ENCODE data around the gene HNRNPF. TPM values are rescaled to one million over a fixed set of nuclear protein-coding genes. Genes with fewer than 3 reads are reported as not detected.
A peak's percentile ranks its signal among the peaks of the same experiment; 100 is the strongest.
"Not testable (repeated sequence)": the region's sequence is repeated elsewhere in the genome, so short reads cannot be mapped to it uniquely, and the experiment has no call there.

Gene HNRNPF, protein sequence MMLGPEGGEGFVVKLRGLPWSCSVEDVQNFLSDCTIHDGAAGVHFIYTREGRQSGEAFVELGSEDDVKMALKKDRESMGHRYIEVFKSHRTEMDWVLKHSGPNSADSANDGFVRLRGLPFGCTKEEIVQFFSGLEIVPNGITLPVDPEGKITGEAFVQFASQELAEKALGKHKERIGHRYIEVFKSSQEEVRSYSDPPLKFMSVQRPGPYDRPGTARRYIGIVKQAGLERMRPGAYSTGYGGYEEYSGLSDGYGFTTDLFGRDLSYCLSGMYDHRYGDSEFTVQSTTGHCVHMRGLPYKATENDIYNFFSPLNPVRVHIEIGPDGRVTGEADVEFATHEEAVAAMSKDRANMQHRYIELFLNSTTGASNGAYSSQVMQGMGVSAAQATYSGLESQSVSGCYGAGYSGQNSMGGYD
- total RNA-seq: 503 and 520 TPM in 2 replicates

- DNase-seq (ENCODE audit: low spot score): peak; percentile 94
- Mint-ChIP-seq H3K4me3 (ENCODE audit: low read depth) (peak within 1 kb of the TSS; percentile 95), H3K9me3 (no peaks in the 10 kb centered on the region), H3K4me1 (ENCODE audit: low read depth) (peaks cover 25% of the 10 kb centered on the region), H3K27ac (peak within 1 kb of the TSS; percentile 99), H3K27me3 (ENCODE audit: low read depth) (no peaks in the 10 kb centered on the region), H3K36me3 (ENCODE audit: low read depth) (peaks cover 46% of the 10 kb centered on the region)
- intact Hi-C loops (cut with micrococcal nuclease): loop anchor here (1.0 to 10.0 kb wide), 7 partner anchors 11 to 771 kb away; partner anchors contain the start of genes CSGALNACT2 and ZNF33B
These were observed at the start of gene HNRNPF for GRCh38 chr10:43408710-43409384. Gene HNRNPF (minus strand): TSS chr10:43409186. CDS start chr10:43387884, 21,302 bp downstream.

DNA sequence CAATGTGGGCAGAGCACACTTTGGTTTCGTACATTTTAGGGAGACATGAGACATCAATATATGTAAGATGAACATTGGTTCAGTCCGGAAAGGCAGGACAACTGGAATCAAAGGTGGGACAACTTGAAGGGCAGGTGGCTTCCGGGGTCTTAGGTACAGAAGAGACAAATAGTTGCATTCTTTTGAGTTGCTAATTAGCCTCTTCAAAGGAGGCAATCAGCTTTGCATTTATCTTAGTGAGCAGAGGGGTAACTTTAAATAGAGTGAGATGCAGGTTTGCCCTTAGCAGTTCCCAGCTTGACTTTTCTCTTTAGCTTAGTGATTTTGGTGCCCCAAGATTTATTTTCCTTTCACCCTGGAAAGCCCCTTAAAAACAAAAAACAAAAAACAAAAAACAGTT is 49.2 kb upstream of the HNRNPF start:
- DNase-seq (ENCODE audit: low spot score): no peak
- H3K27ac Mint-ChIP-seq: no peak overlapping the region
- peaks cover 29% of the 10 kb centered on the region for H3K4me1 Mint-ChIP-seq (ENCODE audit: low read depth)
- H3K4me3 Mint-ChIP-seq (ENCODE audit: low read depth): no peak overlapping the region
- H3K27me3 Mint-ChIP-seq (ENCODE audit: low read depth): no peaks in the 10 kb centered on the region
- intact Hi-C loops (cut with micrococcal nuclease): no loop called here
- no peaks in the 10 kb centered on the region for H3K9me3 Mint-ChIP-seq
- peaks cover 7% of the 10 kb centered on the region for H3K36me3 Mint-ChIP-seq (ENCODE audit: low read depth)

DNA sequence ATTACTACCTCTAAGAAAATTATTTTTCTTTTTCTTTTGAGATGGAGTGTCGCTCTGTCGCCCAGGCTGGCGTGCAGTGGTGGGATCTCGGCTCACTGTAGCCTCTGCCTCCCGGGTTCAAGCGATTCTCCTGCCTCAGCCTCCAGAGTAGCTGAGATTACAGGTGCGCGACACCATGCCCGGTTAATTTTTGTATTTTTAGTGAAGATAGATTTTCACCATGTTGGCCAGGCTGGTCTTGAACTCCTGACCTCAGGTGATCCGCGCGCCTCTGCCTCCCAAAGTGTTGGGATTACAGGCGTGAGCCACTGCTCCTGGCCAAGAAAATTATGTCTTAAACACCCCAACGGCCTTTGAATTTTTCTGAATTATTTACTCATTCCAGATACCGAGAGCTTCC is 47.6 kb upstream of the HNRNPF start:
- DNase-seq (ENCODE audit: low spot score); intact Hi-C loops (cut with micrococcal nuclease); H3K9me3 Mint-ChIP-seq; H3K36me3 Mint-ChIP-seq (ENCODE audit: low read depth); H3K27me3 Mint-ChIP-seq (ENCODE audit: low read depth): not testable (repeated sequence)
- peaks cover 41% of the 10 kb centered on the region for H3K4me1 Mint-ChIP-seq (ENCODE audit: low read depth)
- H3K4me3 Mint-ChIP-seq (ENCODE audit: low read depth): peak overlapping the region; percentile 5
- H3K27ac Mint-ChIP-seq: peak overlapping the region; percentile 100

DNA sequence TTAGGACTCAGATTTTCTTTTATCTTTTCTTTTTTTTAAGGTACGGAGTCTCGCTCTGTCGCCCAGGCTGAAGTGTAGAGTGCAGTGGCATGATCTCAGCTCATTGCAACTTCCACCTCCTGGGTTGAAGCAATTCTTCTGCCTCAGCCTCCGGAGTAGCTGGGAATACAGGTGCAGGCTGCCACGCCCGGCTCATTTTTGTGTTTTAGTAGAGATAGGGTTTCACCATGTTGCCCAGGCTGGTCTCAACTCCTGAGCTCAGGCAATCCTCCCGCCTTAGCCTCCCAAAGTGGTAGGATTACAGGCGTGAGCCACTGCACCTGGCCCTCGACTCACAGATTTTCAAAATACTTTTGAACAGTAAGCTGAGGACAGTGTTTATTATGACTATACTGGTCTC is 45.0 kb upstream of the HNRNPF start:
- intact Hi-C loops (cut with micrococcal nuclease); DNase-seq (ENCODE audit: low spot score); H3K9me3 Mint-ChIP-seq; H3K36me3 Mint-ChIP-seq (ENCODE audit: low read depth); H3K27me3 Mint-ChIP-seq (ENCODE audit: low read depth): not testable (repeated sequence)
- Mint-ChIP-seq H3K27ac (peak overlapping the region; percentile 100), H3K4me3 (ENCODE audit: low read depth) (peak overlapping the region; percentile 99), H3K4me1 (ENCODE audit: low read depth) (peaks cover 40% of the 10 kb centered on the region)

DNA sequence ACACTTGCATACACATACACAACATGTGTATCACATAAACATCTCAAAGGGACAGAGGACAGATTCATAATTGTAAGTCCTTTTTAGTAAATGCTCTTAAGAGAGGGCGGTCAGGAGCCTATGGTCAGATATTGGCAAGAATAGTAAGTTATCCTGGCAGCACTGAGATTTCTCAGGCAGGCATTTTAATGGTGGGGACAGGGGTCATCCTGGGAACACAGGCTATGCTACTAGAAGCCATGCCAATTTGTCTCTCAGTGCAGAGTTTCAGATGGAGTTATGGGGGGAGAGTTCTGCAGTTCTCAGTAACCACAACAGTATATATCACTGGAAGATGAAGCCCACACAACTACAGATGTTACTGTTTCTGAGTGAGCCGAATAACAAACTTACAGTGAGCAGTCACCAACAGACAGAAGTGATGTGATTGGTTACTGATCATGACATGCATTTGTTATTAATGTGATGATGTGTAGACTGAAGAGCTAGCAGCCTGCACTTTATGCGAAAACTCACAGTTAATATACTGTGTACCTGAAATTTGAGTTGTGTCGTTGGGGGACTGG is 44.4 kb upstream of the HNRNPF start:
- intact Hi-C loops (cut with micrococcal nuclease): no loop called here
- H3K4me1 Mint-ChIP-seq (ENCODE audit: low read depth): peaks cover 38% of the 10 kb centered on the region
- peak overlapping the region; percentile 91 for H3K27ac Mint-ChIP-seq
- H3K4me3 Mint-ChIP-seq (ENCODE audit: low read depth): peak overlapping the region; percentile 75
- H3K9me3 Mint-ChIP-seq: no peaks in the 10 kb centered on the region
- H3K27me3 Mint-ChIP-seq (ENCODE audit: low read depth): no peaks in the 10 kb centered on the region
- H3K36me3 Mint-ChIP-seq (ENCODE audit: low read depth): peaks cover 7% of the 10 kb centered on the region
- DNase-seq (ENCODE audit: low spot score): no peak

DNA sequence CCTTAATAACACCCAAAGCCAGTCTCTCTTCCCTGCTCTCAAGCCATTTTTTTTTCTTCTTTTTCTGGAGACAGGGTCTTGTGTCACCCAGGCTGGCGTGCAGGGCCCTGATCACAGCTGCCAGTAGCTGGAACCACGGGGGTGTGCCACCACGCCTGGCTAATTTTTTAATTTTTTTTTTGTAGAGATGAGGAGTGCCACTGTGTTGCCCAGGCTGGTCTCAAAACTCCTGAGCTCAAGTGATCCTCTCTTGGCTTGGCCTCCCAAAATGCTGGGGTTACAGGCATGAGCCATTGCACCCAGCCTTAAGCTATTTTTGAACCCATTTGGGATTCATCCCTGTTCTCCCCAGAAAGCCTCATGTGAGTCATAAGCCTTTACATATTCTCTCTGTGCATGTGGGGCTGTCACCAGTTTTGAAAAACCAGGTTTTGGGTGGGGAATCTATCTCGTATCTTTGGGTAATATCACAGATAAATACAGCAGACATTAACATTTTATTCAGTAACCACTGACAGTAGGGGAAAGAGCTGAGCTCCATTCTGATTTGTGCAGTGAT is 43.4 kb upstream of the HNRNPF start:
- H3K4me1 Mint-ChIP-seq (ENCODE audit: low read depth): peaks cover 36% of the 10 kb centered on the region
- no peak for DNase-seq (ENCODE audit: low spot score)
- intact Hi-C loops (cut with micrococcal nuclease): no loop called here
- H3K27ac Mint-ChIP-seq: peak overlapping the region; percentile 91
- no peaks in the 10 kb centered on the region for H3K9me3 Mint-ChIP-seq
- peak overlapping the region; percentile 67 for H3K4me3 Mint-ChIP-seq (ENCODE audit: low read depth)
- no peaks in the 10 kb centered on the region for H3K27me3 Mint-ChIP-seq (ENCODE audit: low read depth)
- peaks cover 10% of the 10 kb centered on the region for H3K36me3 Mint-ChIP-seq (ENCODE audit: low read depth)

DNA sequence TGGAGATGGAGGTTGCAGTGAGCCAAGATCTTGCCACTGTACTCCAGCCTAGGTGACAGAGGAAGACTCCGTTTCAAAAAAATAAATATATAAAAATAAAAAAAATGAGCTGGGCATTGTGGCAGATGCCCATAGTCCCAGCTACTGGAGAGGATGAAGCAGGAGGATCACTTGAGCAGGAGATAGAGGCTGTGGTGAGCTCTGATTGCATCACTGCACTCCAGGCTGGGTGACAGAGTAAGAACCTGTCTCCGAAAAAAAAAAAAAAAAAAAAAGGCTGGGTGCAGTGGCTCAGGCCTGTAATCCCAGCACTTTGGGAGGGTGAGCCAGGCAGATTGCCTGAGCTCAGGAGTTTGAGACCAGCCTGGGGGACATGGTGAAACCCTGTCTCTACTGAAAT is 39.8 kb upstream of the HNRNPF start:
- peaks cover 9% of the 10 kb centered on the region for H3K9me3 Mint-ChIP-seq
- peaks cover 22% of the 10 kb centered on the region for H3K36me3 Mint-ChIP-seq (ENCODE audit: low read depth)
- no peak overlapping the region for H3K4me3 Mint-ChIP-seq (ENCODE audit: low read depth)
- intact Hi-C loops (cut with micrococcal nuclease): no loop called here
- H3K27ac Mint-ChIP-seq: no peak overlapping the region
- DNase-seq (ENCODE audit: low spot score): no peak
- H3K4me1 Mint-ChIP-seq (ENCODE audit: low read depth): peaks cover 27% of the 10 kb centered on the region
- H3K27me3 Mint-ChIP-seq (ENCODE audit: low read depth): no peaks in the 10 kb centered on the region

- H3K27me3 Mint-ChIP-seq (ENCODE audit: low read depth); intact Hi-C loops (cut with micrococcal nuclease); H3K27ac Mint-ChIP-seq; H3K4me3 Mint-ChIP-seq (ENCODE audit: low read depth); H3K9me3 Mint-ChIP-seq; DNase-seq (ENCODE audit: low spot score); H3K4me1 Mint-ChIP-seq (ENCODE audit: low read depth): not testable (repeated sequence)
- H3K36me3 Mint-ChIP-seq (ENCODE audit: low read depth): peaks cover 18% of the 10 kb centered on the region
These were observed 37.4 kb upstream of the HNRNPF start for GRCh38 chr10:43446219-43447017.

DNA sequence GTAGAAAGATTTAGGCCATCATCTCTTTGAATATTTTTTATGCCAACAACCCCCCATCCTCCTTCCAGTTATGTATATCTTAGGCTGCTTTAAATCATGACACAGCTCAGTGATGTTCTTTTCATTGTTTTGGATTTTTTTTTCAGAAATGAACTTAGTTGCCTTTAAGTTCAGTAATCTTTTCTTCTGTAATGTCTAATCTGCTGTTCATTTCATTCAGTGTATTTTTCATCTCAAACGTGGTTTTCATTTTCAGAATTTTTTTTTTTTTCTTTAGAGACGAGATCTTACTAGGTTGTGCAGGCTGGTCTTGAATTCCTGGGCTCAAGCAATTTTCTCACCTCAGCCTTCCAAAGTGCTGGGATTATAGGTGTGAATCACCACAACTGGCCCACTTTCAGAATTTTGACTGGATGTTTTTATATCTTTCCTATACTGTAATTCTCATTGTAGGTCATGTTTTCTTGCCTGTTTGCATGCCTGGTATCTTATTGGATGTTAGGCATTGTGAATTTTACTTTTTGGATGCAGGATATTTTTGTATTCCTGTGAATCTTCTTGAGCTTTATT is 36.0 kb upstream of the HNRNPF start:
- H3K9me3 Mint-ChIP-seq: peaks cover 9% of the 10 kb centered on the region
- H3K4me1 Mint-ChIP-seq (ENCODE audit: low read depth): peaks cover 7% of the 10 kb centered on the region
- intact Hi-C loops (cut with micrococcal nuclease): no loop called here
- H3K27ac Mint-ChIP-seq: no peak overlapping the region
- no peak for DNase-seq (ENCODE audit: low spot score)
- no peak overlapping the region for H3K4me3 Mint-ChIP-seq (ENCODE audit: low read depth)
- peaks cover 18% of the 10 kb centered on the region for H3K36me3 Mint-ChIP-seq (ENCODE audit: low read depth)
- no peaks in the 10 kb centered on the region for H3K27me3 Mint-ChIP-seq (ENCODE audit: low read depth)

DNA sequence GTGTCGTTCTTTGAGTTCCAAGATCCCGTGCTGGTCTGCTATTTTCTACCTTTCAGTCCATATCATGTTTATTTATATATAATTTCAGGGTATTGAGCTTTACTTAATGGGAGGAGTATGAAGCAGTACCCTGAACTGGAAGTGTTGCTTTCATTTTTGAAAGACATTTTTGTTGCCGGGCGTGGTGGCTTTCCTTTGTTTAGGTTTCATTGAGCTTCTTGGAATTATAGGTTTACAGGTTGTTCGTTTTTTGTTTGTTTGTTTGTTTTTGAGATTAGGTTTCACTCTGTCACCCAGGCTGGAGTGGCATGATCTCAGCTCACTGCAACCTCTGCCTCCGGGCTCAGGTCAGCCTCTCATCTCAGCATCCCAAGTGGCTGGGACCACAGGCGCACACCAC is 35.3 kb upstream of the HNRNPF start:
- Mint-ChIP-seq H3K27me3 (ENCODE audit: low read depth) (no peaks in the 10 kb centered on the region), H3K27ac (no peak overlapping the region), H3K4me3 (ENCODE audit: low read depth) (no peak overlapping the region), H3K9me3 (peaks cover 9% of the 10 kb centered on the region), H3K4me1 (ENCODE audit: low read depth) (peaks cover 7% of the 10 kb centered on the region), H3K36me3 (ENCODE audit: low read depth) (peaks cover 18% of the 10 kb centered on the region)
- no peak for DNase-seq (ENCODE audit: low spot score)
- intact Hi-C loops (cut with micrococcal nuclease): no loop called here

DNA sequence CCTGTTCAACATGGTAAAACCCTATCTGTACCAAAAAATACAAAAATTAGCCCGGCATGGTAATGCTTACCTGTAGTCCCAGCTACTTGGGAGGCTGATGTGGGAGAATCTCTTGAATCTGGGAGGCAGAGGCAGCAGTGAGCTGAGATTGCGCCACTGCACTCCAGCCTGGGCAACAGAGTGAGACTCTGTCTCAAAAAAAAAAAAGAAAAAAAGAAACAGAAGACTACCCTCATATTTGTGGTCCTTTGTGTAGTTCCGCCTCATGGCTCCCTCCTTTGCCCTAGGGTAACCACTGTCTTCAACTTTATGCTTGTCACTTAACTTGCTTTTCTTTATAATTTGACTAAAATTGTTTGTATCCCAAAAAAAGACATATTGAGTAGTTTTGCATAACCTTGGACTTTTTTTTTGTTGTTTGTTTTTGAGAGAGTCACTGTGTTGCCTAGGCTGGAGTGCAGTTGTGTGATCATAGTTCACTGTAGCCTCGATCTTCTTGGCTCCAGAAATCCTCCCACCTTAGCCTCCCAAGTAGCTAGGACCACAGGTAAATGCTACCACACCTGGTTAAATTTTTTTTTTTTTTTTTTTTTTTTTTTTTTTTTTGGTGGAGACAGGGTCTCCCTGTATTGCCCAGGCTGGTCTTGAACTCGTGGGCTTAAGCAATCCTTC is 31.6 kb upstream of the HNRNPF start:
- H3K9me3 Mint-ChIP-seq: peaks cover 8% of the 10 kb centered on the region
- peaks cover 13% of the 10 kb centered on the region for H3K36me3 Mint-ChIP-seq (ENCODE audit: low read depth)
- no peak overlapping the region for H3K4me3 Mint-ChIP-seq (ENCODE audit: low read depth)
- no peak for DNase-seq (ENCODE audit: low spot score)
- H3K27ac Mint-ChIP-seq: no peak overlapping the region
- no peaks in the 10 kb centered on the region for H3K27me3 Mint-ChIP-seq (ENCODE audit: low read depth)
- intact Hi-C loops (cut with micrococcal nuclease): no loop called here
- peaks cover 10% of the 10 kb centered on the region for H3K4me1 Mint-ChIP-seq (ENCODE audit: low read depth)

Data from activated T-helper 2 cell treated with anti-CD3 and anti-CD28 coated beads, Interferon-gamma antibody, Interleukin-2, Interleukin-4, amounts not matched to agents 10 μg/mL and 5 μg/mL and 100 μg/mL, durations not matched to agents 14 hours and 24 hours and 36 hours (primary cell).